Adrenal gland (tissue), 12 donors: Measurements from ENCODE around the gene THAP9. TPM values are rescaled to one million over a fixed set of nuclear protein-coding genes. Genes with fewer than 3 reads are reported as not detected.

ENCODE experiments used
- DNase-seq, 7 donors: peaks; one replicate each; pipeline ENCODE4 v3.0.0-alpha.2; 2019 to 2020
- H3K27ac ChIP-seq, 5 donors: fragments of 200-600 bp; sonication (generic) in 4 of 5; 1 replicate in 3 of 5; 2 replicates in 2 of 5; pipeline versions ENCODE4 v1.5.1 to v1.8.0; 2016 to 2020; ENCODE audit warnings: mild to moderate bottlenecking in 1 of 5
- H3K27me3 ChIP-seq: fragments of 200-600 bp; 2 replicates; pipeline ENCODE4 v1.8.0; 2021
- H3K36me3 ChIP-seq, 2 donors: fragments of 200-600 bp; replicated peaks in 1 of 2; 1 replicate in 1 of 2; 2 replicates in 1 of 2; pipeline versions ENCODE4 v1.5.1 to v1.8.0; 2018 to 2022
- H3K4me1 ChIP-seq, 2 donors: fragments of 200-600 bp; replicated peaks in 1 of 2; 1 replicate in 1 of 2; 2 replicates in 1 of 2; pipeline versions ENCODE4 v1.5.1 to v1.8.0; 2018 to 2021
- H3K4me3 ChIP-seq, 4 donors: fragments of 200-600 bp; sonication (generic) in 3 of 4; one replicate each; pipeline ENCODE4 v1.5.1; 2016 to 2018
- H3K9me3 ChIP-seq, 3 donors: fragments of 200-600 bp; sonication (generic) in 1 of 3; replicated peaks in 1 of 3; 1 replicate in 2 of 3; 2 replicates in 1 of 3; pipeline versions ENCODE4 v1.5.1 to v1.8.0; 2016 to 2021
- CTCF ChIP-seq, 6 experiments: fragments of 450-650 bp in 4 of 6; fragments of 200-600 bp in 2 of 6; sonication (generic) in 1 of 6; IDR thresholded peaks; 1 replicate in 5 of 6; 2 replicates in 1 of 6; pipeline versions ENCODE4 v1.5.1 to v1.8.0; 2016 to 2021; ENCODE audit warnings: antibody characterized with exemption in 6 of 6, mild to moderate bottlenecking in 2 of 6, moderate library complexity in 1 of 6
- POLR2A ChIP-seq, 2 donors: fragments of 450-650 bp; IDR thresholded peaks; one replicate each; pipeline ENCODE4 v1.6.1; 2017; ENCODE audit warnings: antibody characterized with exemption in 2 of 2, mild to moderate bottlenecking in 2 of 2, moderate library complexity in 1 of 2
- WGBS, 4 donors: extraction: QIAGEN DNeasy Blood & Tissue Kit in 2 of 4; methylation state at CpG; one replicate each; pipeline versions ENCODE4 v1.1.5 to v1.1.7; 2013 to 2017; 5-methylcytosine and 5-hydroxymethylcytosine counted together
- intact Hi-C, 2 donors: fragments of 100-400 bp; cut with DNase I; formaldehyde crosslinking; loops; one replicate each; pipeline versions ENCODE4 v1.14.1 to v1.15.0; 2022 to 2023
- polyA plus RNA-seq, 3 donors: library from polyadenylated mRNA; stranded (reverse); fragments of 200-250 nt in 2 of 3; fragments of 350-450 nt in 1 of 3; fragmentation: Illumina TruSeq in 1 of 3; extraction: RNeasy Lipid Tissue Mini Kit (QIAGEN cat#74804) in 1 of 3; gene quantifications; one replicate each; pipeline ENCODE4 v1.2.3, GENCODE V29; 2013 to 2014
- total RNA-seq, 9 donors: library from RNA; depleted of rRNA in 4 of 9; stranded (reverse); fragments of >200 nt in 4 of 9; fragments of 120-200 nt in 1 of 9; fragmentation: NEBNext Ultra II Directional in 1 of 9; extraction: Animal tissue kit (Norgen Biotek cat#: 25700) in 1 of 9; gene quantifications; one replicate each; pipeline versions ENCODE4 v1.1.0 to v1.2.4, GENCODE V29; 2013 to 2023
- donor health status: healthy with polysubstance abuse.
- donor health status: Bipolar disorder and iron deficiency.
- donor health status: DM: yes; HTN: yes; CAD: no.
- donor health status: DM: no; HTN: no; CAD: no.
- donor health status: DM: no; HTN: no; CAD: no.
- donor health status: DM: yes; HTN: yes; CAD: no.

Gene THAP9
- total and polyA plus RNA-seq, 12 donors, result 2.2 to 12.3 (median 4.0) TPM

- Histone ChIP-seq H3K27ac (no peak overlapping the region), H3K4me3 (no peak overlapping the region), H3K36me3 (peaks cover 0 to 18% of the 10 kb centered on the region in 2 donors), H3K4me1 (no peaks in the 10 kb centered on the region), H3K9me3 (no peaks in the 10 kb centered on the region), H3K27me3 (no peaks in the 10 kb centered on the region)
- no peak for DNase-seq
- WGBS, 4 donors, result 81 to 88% (median 84%) methylated on average over 5 of the region's 5 CpGs
- TF ChIP-seq POLR2A (IDR thresholded peaks at IDR 0.05) (no peak), CTCF (IDR thresholded peaks at IDR 0.05) (no peak)
- intact Hi-C loops, result no loop called here
Observed at GRCh38 chr4:82930848-82931755, 30.6 kb downstream of the THAP9 start.

GRCh38 chr4:82934441-82934840 is 33.9 kb downstream of the THAP9 start:
- Histone ChIP-seq H3K4me3 (no peak overlapping the region), H3K4me1 (no peaks in the 10 kb centered on the region), H3K27ac (no peak overlapping the region), H3K9me3 (no peaks in the 10 kb centered on the region), H3K27me3 (no peaks in the 10 kb centered on the region), H3K36me3 (peaks cover 0 to 10% of the 10 kb centered on the region in 2 donors)
- no peak for DNase-seq
- intact Hi-C loops, result no loop called here
- TF ChIP-seq CTCF (IDR thresholded peaks at IDR 0.05) (no peak), POLR2A (IDR thresholded peaks at IDR 0.05) (no peak)

- 90 to 97% (median 94%) methylated on average over 2 of the region's 2 CpGs for WGBS, 4 donors
- Histone ChIP-seq H3K36me3 (peaks cover 0 to 3% of the 10 kb centered on the region in 2 donors), H3K27ac (no peak overlapping the region), H3K27me3 (no peaks in the 10 kb centered on the region), H3K4me1 (no peaks in the 10 kb centered on the region), H3K4me3 (no peak overlapping the region), H3K9me3 (no peaks in the 10 kb centered on the region)
- DNase-seq, result no peak
- intact Hi-C loops, result no loop called here
- no peak for TF ChIP-seq POLR2A (IDR thresholded peaks at IDR 0.05)
Observed at GRCh38 chr4:82939414-82939813, 38.9 kb downstream of the THAP9 start.

- no peak overlapping the region for H3K27ac ChIP-seq
- H3K36me3 ChIP-seq, result no peaks in the 10 kb centered on the region
Observed at GRCh38 chr4:82947498-82947897, 47.0 kb downstream of the THAP9 start.

More at GRCh38 chr4:82947498-82947897, 47.0 kb downstream of the THAP9 start:
- Histone ChIP-seq H3K9me3 (no peaks in the 10 kb centered on the region), H3K27me3 (no peaks in the 10 kb centered on the region), H3K4me1 (no peaks in the 10 kb centered on the region), H3K4me3 (no peak overlapping the region)
- TF ChIP-seq CTCF (IDR thresholded peaks at IDR 0.05) (no peak), POLR2A (IDR thresholded peaks at IDR 0.05) (no peak)
- DNase-seq, result no peak
- intact Hi-C loops, result no loop called here
